GM18520 (cell line): ENCODE measurements around the gene KRT10.
"Not testable (repeated sequence)": the region's sequence is repeated elsewhere in the genome, so short reads cannot be mapped to it uniquely, and the experiment has no call there.

Experiments
- ATAC-seq: cut with Tn5 transposase; IDR thresholded peaks from one replicate; pipeline ENCODE4 v1.9.1; 2021; ENCODE audit not compliant: unreplicated experiment

Gene KRT10

DNA sequence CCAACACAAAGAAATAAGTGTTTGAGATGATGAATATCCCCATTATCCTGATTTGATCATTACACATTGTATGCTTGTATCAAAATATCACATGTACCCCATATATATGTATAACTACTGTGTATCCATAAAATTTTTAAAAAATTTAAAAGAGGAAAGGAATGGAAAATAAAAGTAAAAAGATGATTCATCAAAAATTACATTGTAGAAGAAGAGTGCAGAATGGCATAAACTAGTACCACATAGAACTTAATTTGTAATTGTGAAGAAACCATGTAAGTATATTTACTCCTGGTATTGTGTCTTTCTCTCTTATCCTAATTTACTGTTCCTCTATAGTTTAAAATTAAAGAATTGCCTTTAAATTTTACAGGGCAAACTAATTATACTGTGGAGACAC is 11.5 kb upstream of the KRT10 start:
- no peak for ATAC-seq

DNA sequence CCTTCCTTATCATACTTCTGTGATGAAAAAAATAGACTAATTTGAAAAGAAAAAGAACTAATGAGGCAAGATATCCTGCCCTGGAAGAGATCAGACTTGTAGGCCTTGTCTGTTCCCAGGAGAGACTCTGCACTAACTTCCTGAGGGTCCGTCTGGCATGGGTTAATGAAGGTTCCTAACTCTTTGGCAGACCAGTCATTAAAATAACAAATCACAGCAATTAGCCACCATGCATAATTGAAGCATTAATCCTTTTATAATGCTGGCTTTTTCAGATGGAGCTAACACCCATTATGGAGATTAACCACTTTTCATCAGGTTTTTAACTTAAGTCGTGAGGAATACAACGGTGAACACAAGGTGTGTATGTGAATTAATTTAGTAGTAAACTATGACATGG is 10.4 kb upstream of the KRT10 start:
- ATAC-seq = no peak

GRCh38 chr17:40830085-40830776 is 7.8 kb upstream of the KRT10 start:
- ATAC-seq = no peak

DNA sequence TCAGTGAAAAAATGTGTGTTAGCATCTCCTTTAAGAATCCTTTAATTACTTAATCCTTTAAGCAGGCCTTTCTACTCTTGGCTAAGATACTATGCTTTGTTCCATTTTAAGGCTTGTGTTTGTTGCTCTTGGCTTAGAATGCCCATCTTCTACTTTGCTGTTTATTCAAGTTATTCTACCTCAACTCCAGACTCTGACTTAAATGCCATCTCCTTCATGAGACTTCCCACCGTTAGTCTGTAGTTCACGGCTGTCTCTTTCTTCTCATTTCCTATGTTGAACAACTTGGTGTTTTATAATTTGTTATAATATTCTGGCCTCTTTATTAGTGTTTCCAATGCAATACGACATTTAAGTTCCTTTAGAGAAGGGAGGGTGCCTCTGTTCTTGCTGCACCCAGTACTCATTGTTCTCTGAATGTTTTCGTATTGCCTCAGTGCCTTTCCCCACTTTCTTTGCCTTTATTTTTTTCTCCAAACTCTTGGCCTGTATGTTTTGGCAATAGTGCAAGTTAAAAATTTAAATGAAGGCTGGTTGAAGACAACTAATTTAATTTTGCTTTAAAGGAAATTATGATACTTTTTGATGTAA is 6.1 kb upstream of the KRT10 start:
- ATAC-seq = no peak

GRCh38 chr17:40827746-40828453 is 5.5 kb upstream of the KRT10 start:
- no peak for ATAC-seq

- no peak for ATAC-seq
Measured at GRCh38 chr17:40825599-40825998, 3.2 kb upstream of the KRT10 start.

DNA sequence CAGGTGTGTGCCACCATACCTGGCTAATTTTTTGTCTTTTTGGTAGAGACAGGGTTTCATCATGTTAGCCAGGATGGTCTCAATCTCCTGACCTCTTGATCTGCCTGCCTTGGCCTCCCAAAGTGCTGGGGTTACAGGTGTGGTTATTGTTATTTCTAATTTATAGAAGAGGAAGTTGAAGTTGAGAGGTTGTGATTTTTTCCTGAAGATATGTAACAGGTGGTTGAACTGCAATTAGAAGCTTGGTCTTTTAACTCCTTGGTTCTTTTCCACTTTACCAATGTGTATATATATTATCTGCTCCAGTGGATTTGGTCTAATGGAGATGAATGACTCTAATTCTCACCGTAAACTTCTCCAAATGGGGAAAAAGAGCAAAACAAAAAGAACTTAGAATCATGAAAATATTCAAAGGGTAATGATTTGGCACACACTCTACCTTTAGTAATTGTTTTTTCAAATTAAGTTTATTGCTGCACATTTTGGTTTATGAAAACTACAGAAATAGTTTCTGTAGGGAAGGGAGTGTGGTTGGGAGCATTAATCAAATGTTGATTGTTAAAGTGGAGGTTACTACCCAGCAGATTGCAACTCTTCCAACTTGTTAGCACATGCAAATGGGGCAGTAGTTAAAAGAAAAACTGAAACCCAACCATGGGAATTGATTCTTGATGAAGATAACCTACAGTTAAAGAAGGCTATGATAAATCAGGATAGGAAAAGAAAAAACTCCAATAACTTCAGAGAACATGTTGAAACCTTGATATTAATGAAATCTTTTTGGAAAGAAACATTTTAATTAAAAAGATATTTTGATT is 1.8 kb upstream of the KRT10 start:
- ATAC-seq = no peak

GRCh38 chr17:40821536-40821935 is 878 bp downstream of the KRT10 start:
- ATAC-seq = no peak

DNA sequence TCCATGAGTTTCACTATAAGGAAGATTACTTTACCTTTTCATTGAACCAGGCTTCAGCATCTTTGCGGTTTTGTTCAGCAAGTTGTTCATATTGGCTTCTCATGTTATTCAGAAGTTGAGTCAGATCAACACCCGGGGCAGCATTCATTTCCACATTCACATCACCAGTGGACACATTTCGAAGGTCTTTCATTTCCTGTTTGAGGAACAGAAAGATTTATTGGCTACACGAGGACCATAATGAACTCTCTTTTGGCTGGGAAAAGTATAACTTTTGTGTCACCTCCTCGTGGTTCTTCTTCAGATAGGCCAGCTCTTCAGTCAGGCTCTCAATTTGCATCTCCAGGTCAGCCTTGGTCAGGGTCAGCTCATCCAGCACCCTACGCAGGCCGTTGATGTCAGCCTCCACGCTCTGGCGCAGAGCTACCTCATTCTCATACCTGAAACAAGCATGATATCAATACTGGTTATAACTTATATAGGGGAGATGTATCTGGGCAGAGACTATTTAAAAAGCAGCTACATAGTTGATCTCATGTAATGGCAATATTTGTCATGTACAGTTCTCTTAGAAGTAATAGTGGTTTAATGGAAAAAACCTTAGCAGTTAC is 2.1 kb downstream of the KRT10 start:
- ATAC-seq = no peak

GRCh38 chr17:40819528-40820125 is 2.8 kb downstream of the KRT10 start:
- no peak for ATAC-seq

DNA sequence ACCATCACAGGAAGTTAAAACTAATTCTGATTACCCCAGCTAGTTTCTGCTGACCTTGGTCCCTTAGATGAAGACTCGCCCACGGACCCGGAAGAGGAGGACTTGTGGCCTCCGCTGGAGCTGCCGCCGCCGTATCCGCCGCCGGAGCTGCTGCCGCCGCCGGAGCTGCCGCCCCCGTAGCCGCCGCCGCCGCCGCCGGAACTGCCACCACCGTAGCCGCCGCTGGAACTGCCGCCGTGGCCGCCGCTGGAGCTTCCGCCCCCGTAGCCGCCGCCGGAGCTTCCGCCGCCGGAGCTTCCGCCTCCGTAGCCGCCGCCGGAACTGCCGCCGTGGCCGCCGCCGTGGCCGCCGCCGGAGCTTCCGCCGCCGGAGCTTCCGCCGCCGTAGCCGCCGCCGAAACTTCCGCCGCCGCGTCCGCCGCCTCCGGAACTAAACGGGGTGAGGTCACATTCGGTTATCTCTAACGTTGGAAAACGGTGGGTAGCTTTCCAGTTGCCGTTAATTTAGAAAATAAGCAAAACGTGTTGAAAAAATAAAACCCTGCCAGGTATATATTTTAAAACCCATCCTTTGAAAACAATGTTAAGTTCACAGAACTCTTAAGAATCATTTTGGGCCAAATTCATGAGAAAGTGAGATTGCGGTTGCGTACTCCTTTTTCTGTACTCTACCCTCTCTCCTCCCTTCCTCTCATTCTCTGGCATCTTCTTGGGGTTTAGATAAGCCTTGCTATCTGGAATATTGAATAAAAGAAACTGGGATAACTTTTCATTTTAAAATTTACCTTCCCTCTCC is 3.5 kb downstream of the KRT10 start:
- peak; percentile 37 for ATAC-seq

GRCh38 chr17:40818343-40818732 is 4.1 kb downstream of the KRT10 start:
- ATAC-seq = no peak

DNA sequence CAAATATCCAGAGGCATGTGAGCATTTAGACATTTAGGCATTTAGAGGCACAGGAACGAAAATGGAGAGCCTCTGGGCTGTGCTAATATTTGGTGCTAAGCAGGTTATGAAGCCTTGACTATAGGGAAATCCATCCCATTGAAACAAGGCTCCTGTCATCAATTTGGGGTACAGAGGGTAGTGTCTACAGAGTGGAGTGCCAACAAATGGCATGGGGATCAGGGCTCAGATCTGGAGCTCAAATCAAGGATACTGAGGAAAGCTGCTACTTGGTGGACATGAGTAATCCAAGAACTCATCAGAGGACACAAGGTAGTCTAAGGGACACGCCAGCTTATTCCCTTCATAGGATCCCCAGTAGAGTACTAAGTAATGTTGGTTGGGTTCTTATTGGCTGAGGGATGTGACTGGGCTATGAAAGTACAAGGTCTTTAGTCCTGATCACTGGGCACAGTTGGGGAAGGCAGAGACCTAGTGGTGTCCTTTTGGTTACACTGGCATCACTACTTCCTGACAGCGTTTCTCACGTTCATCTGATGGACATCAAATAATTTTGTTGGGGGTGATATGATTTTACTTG is 5.2 kb downstream of the KRT10 start:
- no peak for ATAC-seq

DNA sequence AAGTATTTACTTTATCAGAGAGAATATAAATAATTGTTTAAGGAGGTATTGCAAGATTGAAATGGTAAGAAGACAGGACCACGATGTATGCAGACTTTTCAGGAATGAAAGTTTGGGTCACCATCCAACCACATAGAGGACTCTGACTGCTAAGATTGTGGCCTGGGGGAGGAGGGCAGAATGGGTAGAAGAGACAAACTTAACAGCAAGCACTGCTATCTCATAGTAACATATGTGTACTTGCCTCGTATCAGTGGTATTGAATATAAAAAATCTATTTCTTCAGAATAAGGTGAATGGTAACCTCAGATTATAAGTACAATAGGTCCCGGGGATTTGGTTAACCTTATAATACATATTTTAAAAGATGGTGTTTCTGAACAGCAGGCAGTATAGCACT is 5.8 kb downstream of the KRT10 start:
- ATAC-seq = no peak

DNA sequence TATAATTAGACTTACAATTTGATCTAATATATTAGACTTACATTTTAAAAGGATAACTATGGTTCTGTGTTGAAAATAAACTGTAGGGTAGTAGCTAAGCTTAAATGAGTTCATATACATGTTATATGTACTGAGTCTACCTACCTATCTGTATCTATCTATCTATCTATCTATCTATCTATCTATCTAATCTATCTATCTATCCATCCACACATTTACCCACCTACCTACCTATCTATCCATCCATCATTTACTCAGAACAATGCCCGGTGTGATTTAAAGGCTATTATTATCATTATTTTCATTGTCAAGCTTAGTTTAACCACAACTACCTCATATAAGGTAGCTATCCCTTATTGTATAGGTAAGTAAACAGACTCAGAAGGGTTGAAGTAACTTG is 7.0 kb downstream of the KRT10 start:
- no peak for ATAC-seq

DNA sequence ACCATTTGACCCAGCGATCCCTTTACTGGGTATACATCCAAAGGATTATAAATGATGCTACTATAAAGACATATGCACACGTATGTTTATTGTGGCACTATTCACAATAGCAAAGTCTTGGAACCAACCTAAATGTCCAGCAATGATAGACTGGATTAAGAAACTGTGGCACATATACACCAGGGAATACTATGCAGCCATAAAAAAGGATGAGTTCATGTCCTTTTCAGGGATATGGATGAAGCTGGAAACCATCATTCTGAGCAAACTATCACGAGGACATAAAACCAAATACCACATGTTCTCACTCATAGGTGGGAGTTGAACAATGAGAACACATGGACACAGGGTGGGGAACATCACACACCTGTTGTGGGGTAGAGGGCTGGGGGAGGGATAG is 7.8 kb downstream of the KRT10 start:
- ATAC-seq = not testable (repeated sequence)

DNA sequence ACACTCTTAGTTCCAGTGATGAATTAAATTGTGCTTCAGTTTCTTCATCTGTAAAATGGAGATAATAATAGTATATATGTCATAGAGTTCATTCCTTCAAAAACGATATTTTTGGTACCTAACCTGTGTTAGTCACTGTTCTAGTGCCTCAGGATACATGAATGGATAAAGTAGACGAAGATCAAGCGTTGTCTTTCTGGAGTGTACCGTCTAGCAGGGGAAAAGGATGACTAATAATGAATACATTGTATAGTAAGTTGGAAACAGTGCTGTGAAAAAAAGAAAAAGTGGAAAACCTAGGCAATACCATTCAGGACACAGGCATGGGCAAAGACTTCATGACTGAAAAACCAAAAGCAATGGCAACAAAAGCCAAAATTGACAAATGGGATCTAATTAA is 8.6 kb downstream of the KRT10 start:
- no peak for ATAC-seq

- ATAC-seq = no peak
Measured at GRCh38 chr17:40812639-40813038, 9.8 kb downstream of the KRT10 start.

GRCh38 chr17:40810494-40810893 is 11.9 kb downstream of the KRT10 start:
- no peak for ATAC-seq
